Endothelial cell of umbilical vein (primary cell): ENCODE results near the gene SLC20A1. TPM values are rescaled to one million over a fixed set of nuclear protein-coding genes. Genes with fewer than 3 reads are reported as not detected.

Source experiments
- BruUV-seq: library from RNA; stranded (reverse); fragments of 400-500 nt; replicated peaks from 2 replicates; lab custom pipeline; 2021; lab: Mats Ljungman, UMichigan
- CTCF ChIA-PET: fragments of 300-600, 350-600 bp; sonication (Branson Sonifier 250); formaldehyde crosslinking; loops from one replicate; lab custom pipeline; 2021; ENCODE audit warnings: antibody characterized with exemption, inconsistent platforms; lab: Charles Lee
- POLR2A ChIA-PET: fragments of 300-600, 350-600 bp; sonication (Branson Sonifier 250); formaldehyde crosslinking; loops from one replicate; lab custom pipeline; 2021; ENCODE audit warnings: antibody characterized with exemption, inconsistent platforms; lab: Charles Lee
- DNase-seq: peaks from one replicate; pipeline ENCODE4 v3.0.0-alpha.2; 2011; ENCODE audit warnings: low read depth, low spot score
- FAIRE-seq: peaks from 2 replicates; lab custom pipeline; 2011; peaks lifted over from hg19 to GRCh38; lab: Jason Lieb, UNC
- H2AFZ ChIP-seq: 2 replicates; pipeline ENCODE4 v1.6.0; 2012; ENCODE audit warnings: low read depth, low read length, control low read depth, inconsistent platforms
- H3K27ac ChIP-seq: 2 replicates; pipeline ENCODE4 v1.5.1; 2011; ENCODE audit warnings: low read depth, mild to moderate bottlenecking, control low read depth, low read length, moderate library complexity; ENCODE audit not compliant: insufficient read depth
- H3K27me3 ChIP-seq, 2 experiments: 2 replicates each; pipeline versions ENCODE4 v1.6.0 to v1.6.1; 2011; ENCODE audit warnings: low read length in 2 of 2, mixed read lengths in 1 of 2; ENCODE audit not compliant: control insufficient read depth in 2 of 2, insufficient read depth in 2 of 2
- H3K36me3 ChIP-seq, 2 experiments: 2 replicates in 1 of 2; 3 replicates in 1 of 2; pipeline ENCODE4 v1.5.1; 2011; ENCODE audit warnings: low read length in 2 of 2, mild to moderate bottlenecking in 1 of 2, moderate library complexity in 1 of 2; ENCODE audit not compliant: control insufficient read depth in 2 of 2, insufficient read depth in 2 of 2; ENCODE audit errors: extremely low read depth in 1 of 2
- H3K4me1 ChIP-seq: 3 replicates; pipeline ENCODE4 v1.5.1; 2011; ENCODE audit warnings: mild to moderate bottlenecking, low read length; ENCODE audit not compliant: control insufficient read depth, insufficient read depth; ENCODE audit errors: extremely low read depth
- H3K4me2 ChIP-seq: 2 replicates; pipeline ENCODE4 v1.6.1; 2011; ENCODE audit warnings: low read length, control low read depth, mixed read lengths; ENCODE audit not compliant: insufficient read depth
- H3K4me3 ChIP-seq, 3 experiments: fragments of 200-600 bp in 1 of 3; sonication (generic), shearing (Covaris generic) in 1 of 3; replicated peaks in 1 of 3; 2 replicates each; pipeline ENCODE4 v1.5.1; 2011 to 2016; ENCODE audit warnings: control low read depth in 3 of 3, low read length in 3 of 3, mild to moderate bottlenecking in 2 of 3, inconsistent platforms in 1 of 3, low read depth in 1 of 3, moderate library complexity in 1 of 3; ENCODE audit not compliant: insufficient read depth in 1 of 3
- H3K79me2 ChIP-seq: 2 replicates; pipeline ENCODE4 v1.6.0; 2012; ENCODE audit warnings: low read length, inconsistent platforms; ENCODE audit not compliant: control insufficient read depth, insufficient read depth
- H3K9ac ChIP-seq: replicated peaks from 2 replicates; pipeline ENCODE3; 2011; ENCODE audit warnings: low read length, control low read depth; ENCODE audit not compliant: insufficient read depth; ENCODE audit errors: extremely low read depth
- H3K9me1 ChIP-seq: replicated peaks from 3 replicates; pipeline ENCODE4 v1.6.0; 2011; ENCODE audit warnings: mild to moderate bottlenecking, low read length; ENCODE audit not compliant: control insufficient read depth, insufficient read depth; ENCODE audit errors: extremely low read depth
- H3K9me3 ChIP-seq: replicated peaks from 2 replicates; pipeline ENCODE4 v1.5.1; 2012; ENCODE audit warnings: low read length, inconsistent platforms; ENCODE audit not compliant: control insufficient read depth, insufficient read depth
- H4K20me1 ChIP-seq: replicated peaks from 2 replicates; pipeline ENCODE3; 2011; ENCODE audit warnings: mild to moderate bottlenecking, low read length; ENCODE audit not compliant: control insufficient read depth, insufficient read depth; ENCODE audit errors: extremely low read depth
- CTCF ChIP-seq, 2 donors: IDR thresholded peaks; 1 replicate in 1 of 2; 2 replicates in 1 of 2; pipeline ENCODE4 v1.5.1; 2011; ENCODE audit warnings: low read length in 2 of 2, mild to moderate bottlenecking in 2 of 2, moderate library complexity in 2 of 2, control low read depth in 1 of 2, inconsistent platforms in 1 of 2, low read depth in 1 of 2; ENCODE audit not compliant: insufficient read depth in 1 of 2; ENCODE audit errors: extremely low read depth in 1 of 2
- EZH2 ChIP-seq: IDR thresholded peaks from 2 replicates; pipeline ENCODE4 v1.6.1; 2012; ENCODE audit warnings: borderline replicate concordance, low read depth, mild to moderate bottlenecking, moderate library complexity, low read length, inconsistent platforms; ENCODE audit not compliant: severe bottlenecking
- FOS ChIP-seq: IDR thresholded peaks from 2 replicates; pipeline ENCODE4 v1.6.1; 2011; ENCODE audit warnings: mild to moderate bottlenecking, low read length, moderate library complexity, borderline replicate concordance; ENCODE audit not compliant: insufficient read depth
- GATA2 ChIP-seq: IDR thresholded peaks from 2 replicates; pipeline ENCODE4 v1.7.0; 2011; ENCODE audit warnings: low read depth, mild to moderate bottlenecking, moderate library complexity, mixed read lengths, low read length; ENCODE audit not compliant: insufficient read length, insufficient read depth
- JUN ChIP-seq: IDR thresholded peaks from 2 replicates; pipeline ENCODE4 v1.6.1; 2011; ENCODE audit warnings: borderline replicate concordance, low read depth; ENCODE audit not compliant: insufficient read length, insufficient read depth
- MYC ChIP-seq: IDR thresholded peaks from one replicate; pipeline ENCODE4 v1.6.1; 2011; ENCODE audit warnings: mild to moderate bottlenecking, low read depth, low read length
- POLR2A ChIP-seq: IDR thresholded peaks from 2 replicates; pipeline ENCODE4 v1.6.1; 2012; ENCODE audit warnings: low read depth, mild to moderate bottlenecking, control low read depth, low read length
- POLR2AphosphoS5 ChIP-seq: IDR thresholded peaks from 2 replicates; pipeline ENCODE4 v1.6.1; 2012; ENCODE audit warnings: low read depth, mild to moderate bottlenecking, control low read depth, low read length, moderate library complexity; ENCODE audit not compliant: insufficient read depth
- dilution Hi-C: fragments of 300-500 bp; cut with MboI; formaldehyde crosslinking; loops from one replicate; pipeline ENCODE4 v1.15.0; 2019; ENCODE audit warnings: low sequenced_read_pairs; ENCODE audit not compliant: extremely low pct_ligation_motif_present
- intact Hi-C: fragments of 100-400 bp; cut with micrococcal nuclease; formaldehyde crosslinking; loops from one replicate; pipeline ENCODE4 v1.10.0; 2022
- polyA plus RNA-seq, 4 experiments: library from polyadenylated mRNA; depleted of rRNA in 3 of 4; stranded (reverse) in 3 of 4; unstranded in 1 of 4; fragments of >200 nt; gene quantifications; 2 replicates each; pipeline versions ENCODE4 v1.2.1 to v1.2.3, GENCODE V29; 2011 to 2012; ENCODE audit warnings: missing spikeins in 1 of 4
- total RNA-seq: library from RNA; stranded (reverse); gene quantifications from 2 replicates; pipeline ENCODE4 v1.2.3, GENCODE V29; 2021
- TF ChIP-seq, protein P1 (sequence below): IDR thresholded peaks from 2 replicates; pipeline ENCODE4 v1.6.1; 2011; ENCODE audit not compliant: insufficient read depth, insufficient read length

Gene SLC20A1
- total and polyA plus RNA-seq, 2 donors (not counting 3 experiments of a cell fraction or from before 2014, with no cell fraction given) = 52.7 to 149 TPM

GRCh38 chr2:112680666-112681101 lies 34.9 kb downstream of the SLC20A1 start:
- Histone ChIP-seq H3K27me3 (no peaks in the 10 kb centered on the region), H3K9me3 (no peaks in the 10 kb centered on the region), H3K9ac (no peak overlapping the region), H3K36me3 (no peaks in the 10 kb centered on the region), H4K20me1 (no peaks in the 10 kb centered on the region), H3K27ac (no peak overlapping the region), H3K4me3 (no peak overlapping the region), H2AFZ (no peak overlapping the region), H3K4me2 (no peak overlapping the region), H3K79me2 (no peaks in the 10 kb centered on the region), H3K9me1 (no peaks in the 10 kb centered on the region), H3K4me1 (peaks cover 14% of the 10 kb centered on the region)
- ChIA-PET CTCF (interaction anchor here (2.3 kb wide), 1 partner anchor 10 kb away, joined by 9 read pairs; no protein-coding TSS in a partner anchor), POLR2A (no interaction called here)
- DNase-seq (no peak), FAIRE-seq (no peak)
- dilution Hi-C loops = no loop called here
- no TSS peak for BruUV-seq
- no peak for TF ChIP-seq CTCF (IDR thresholded peaks at IDR 0.05; ENCODE audit: extremely low read depth in 1 of 2, insufficient read depth in 1 of 2, low read depth in 1 of 2, low read length in 2 of 2)
- TF ChIP-seq, protein P1, sequence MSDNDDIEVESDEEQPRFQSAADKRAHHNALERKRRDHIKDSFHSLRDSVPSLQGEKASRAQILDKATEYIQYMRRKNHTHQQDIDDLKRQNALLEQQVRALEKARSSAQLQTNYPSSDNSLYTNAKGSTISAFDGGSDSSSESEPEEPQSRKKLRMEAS = no peak
- no peak for TF ChIP-seq POLR2A
- TF ChIP-seq EZH2 = no peak
- no peak for TF ChIP-seq POLR2AphosphoS5
- no peak for TF ChIP-seq MYC
- no peak for TF ChIP-seq GATA2
- no peak for TF ChIP-seq JUN
- TF ChIP-seq FOS = no peak
- intact Hi-C loops = no loop called here
